Endothelial cell of umbilical vein (primary cell): Measurements from ENCODE around the gene NAP1L1. TPM values are rescaled to one million over a fixed set of nuclear protein-coding genes. Genes with fewer than 3 reads are reported as not detected.

Experiments used
- BruUV-seq: library from RNA; stranded (reverse); fragments of 400-500 nt; replicated peaks from 2 replicates; lab custom pipeline; 2021; lab: Mats Ljungman, UMichigan
- CTCF ChIA-PET: fragments of 300-600, 350-600 bp; sonication (Branson Sonifier 250); formaldehyde crosslinking; loops from one replicate; lab custom pipeline; 2021; ENCODE audit warnings: antibody characterized with exemption, inconsistent platforms; lab: Charles Lee
- POLR2A ChIA-PET: fragments of 300-600, 350-600 bp; sonication (Branson Sonifier 250); formaldehyde crosslinking; loops from one replicate; lab custom pipeline; 2021; ENCODE audit warnings: antibody characterized with exemption, inconsistent platforms; lab: Charles Lee
- DNase-seq: peaks from one replicate; pipeline ENCODE4 v3.0.0-alpha.2; 2011; ENCODE audit warnings: low read depth, low spot score
- FAIRE-seq: peaks from 2 replicates; lab custom pipeline; 2011; peaks lifted over from hg19 to GRCh38; lab: Jason Lieb, UNC
- H2AFZ ChIP-seq: 2 replicates; pipeline ENCODE4 v1.6.0; 2012; ENCODE audit warnings: low read depth, low read length, control low read depth, inconsistent platforms
- H3K27ac ChIP-seq: 2 replicates; pipeline ENCODE4 v1.5.1; 2011; ENCODE audit warnings: low read depth, mild to moderate bottlenecking, control low read depth, low read length, moderate library complexity; ENCODE audit not compliant: insufficient read depth
- H3K27me3 ChIP-seq, 2 experiments: 2 replicates each; pipeline versions ENCODE4 v1.6.0 to v1.6.1; 2011; ENCODE audit warnings: low read length in 2 of 2, mixed read lengths in 1 of 2; ENCODE audit not compliant: control insufficient read depth in 2 of 2, insufficient read depth in 2 of 2
- H3K36me3 ChIP-seq, 2 experiments: 2 replicates in 1 of 2; 3 replicates in 1 of 2; pipeline ENCODE4 v1.5.1; 2011; ENCODE audit warnings: low read length in 2 of 2, mild to moderate bottlenecking in 1 of 2, moderate library complexity in 1 of 2; ENCODE audit not compliant: control insufficient read depth in 2 of 2, insufficient read depth in 2 of 2; ENCODE audit errors: extremely low read depth in 1 of 2
- H3K4me1 ChIP-seq: 3 replicates; pipeline ENCODE4 v1.5.1; 2011; ENCODE audit warnings: mild to moderate bottlenecking, low read length; ENCODE audit not compliant: control insufficient read depth, insufficient read depth; ENCODE audit errors: extremely low read depth
- H3K4me2 ChIP-seq: 2 replicates; pipeline ENCODE4 v1.6.1; 2011; ENCODE audit warnings: low read length, control low read depth, mixed read lengths; ENCODE audit not compliant: insufficient read depth
- H3K4me3 ChIP-seq, 3 experiments: fragments of 200-600 bp in 1 of 3; sonication (generic), shearing (Covaris generic) in 1 of 3; replicated peaks in 1 of 3; 2 replicates each; pipeline ENCODE4 v1.5.1; 2011 to 2016; ENCODE audit warnings: control low read depth in 3 of 3, low read length in 3 of 3, mild to moderate bottlenecking in 2 of 3, inconsistent platforms in 1 of 3, low read depth in 1 of 3, moderate library complexity in 1 of 3; ENCODE audit not compliant: insufficient read depth in 1 of 3
- H3K79me2 ChIP-seq: 2 replicates; pipeline ENCODE4 v1.6.0; 2012; ENCODE audit warnings: low read length, inconsistent platforms; ENCODE audit not compliant: control insufficient read depth, insufficient read depth
- H3K9ac ChIP-seq: replicated peaks from 2 replicates; pipeline ENCODE3; 2011; ENCODE audit warnings: low read length, control low read depth; ENCODE audit not compliant: insufficient read depth; ENCODE audit errors: extremely low read depth
- H3K9me1 ChIP-seq: replicated peaks from 3 replicates; pipeline ENCODE4 v1.6.0; 2011; ENCODE audit warnings: mild to moderate bottlenecking, low read length; ENCODE audit not compliant: control insufficient read depth, insufficient read depth; ENCODE audit errors: extremely low read depth
- H3K9me3 ChIP-seq: replicated peaks from 2 replicates; pipeline ENCODE4 v1.5.1; 2012; ENCODE audit warnings: low read length, inconsistent platforms; ENCODE audit not compliant: control insufficient read depth, insufficient read depth
- H4K20me1 ChIP-seq: replicated peaks from 2 replicates; pipeline ENCODE3; 2011; ENCODE audit warnings: mild to moderate bottlenecking, low read length; ENCODE audit not compliant: control insufficient read depth, insufficient read depth; ENCODE audit errors: extremely low read depth
- EZH2 ChIP-seq: IDR thresholded peaks from 2 replicates; pipeline ENCODE4 v1.6.1; 2012; ENCODE audit warnings: borderline replicate concordance, low read depth, mild to moderate bottlenecking, moderate library complexity, low read length, inconsistent platforms; ENCODE audit not compliant: severe bottlenecking
- FOS ChIP-seq: IDR thresholded peaks from 2 replicates; pipeline ENCODE4 v1.6.1; 2011; ENCODE audit warnings: mild to moderate bottlenecking, low read length, moderate library complexity, borderline replicate concordance; ENCODE audit not compliant: insufficient read depth
- GATA2 ChIP-seq: IDR thresholded peaks from 2 replicates; pipeline ENCODE4 v1.7.0; 2011; ENCODE audit warnings: low read depth, mild to moderate bottlenecking, moderate library complexity, mixed read lengths, low read length; ENCODE audit not compliant: insufficient read length, insufficient read depth
- JUN ChIP-seq: IDR thresholded peaks from 2 replicates; pipeline ENCODE4 v1.6.1; 2011; ENCODE audit warnings: borderline replicate concordance, low read depth; ENCODE audit not compliant: insufficient read length, insufficient read depth
- MYC ChIP-seq: IDR thresholded peaks from one replicate; pipeline ENCODE4 v1.6.1; 2011; ENCODE audit warnings: mild to moderate bottlenecking, low read depth, low read length
- POLR2A ChIP-seq: IDR thresholded peaks from 2 replicates; pipeline ENCODE4 v1.6.1; 2012; ENCODE audit warnings: low read depth, mild to moderate bottlenecking, control low read depth, low read length
- POLR2AphosphoS5 ChIP-seq: IDR thresholded peaks from 2 replicates; pipeline ENCODE4 v1.6.1; 2012; ENCODE audit warnings: low read depth, mild to moderate bottlenecking, control low read depth, low read length, moderate library complexity; ENCODE audit not compliant: insufficient read depth
- dilution Hi-C: fragments of 300-500 bp; cut with MboI; formaldehyde crosslinking; loops from one replicate; pipeline ENCODE4 v1.15.0; 2019; ENCODE audit warnings: low sequenced_read_pairs; ENCODE audit not compliant: extremely low pct_ligation_motif_present
- intact Hi-C: fragments of 100-400 bp; cut with micrococcal nuclease; formaldehyde crosslinking; loops from one replicate; pipeline ENCODE4 v1.10.0; 2022
- polyA plus RNA-seq, 4 experiments: library from polyadenylated mRNA; depleted of rRNA in 3 of 4; stranded (reverse) in 3 of 4; unstranded in 1 of 4; fragments of >200 nt; gene quantifications; 2 replicates each; pipeline versions ENCODE4 v1.2.1 to v1.2.3, GENCODE V29; 2011 to 2012; ENCODE audit warnings: missing spikeins in 1 of 4
- total RNA-seq: library from RNA; stranded (reverse); gene quantifications from 2 replicates; pipeline ENCODE4 v1.2.3, GENCODE V29; 2021
- TF ChIP-seq, protein P1 (sequence below), 2 donors: IDR thresholded peaks; 1 replicate in 1 of 2; 2 replicates in 1 of 2; pipeline ENCODE4 v1.5.1; 2011; ENCODE audit warnings: low read length in 2 of 2, mild to moderate bottlenecking in 2 of 2, moderate library complexity in 2 of 2, control low read depth in 1 of 2, inconsistent platforms in 1 of 2, low read depth in 1 of 2; ENCODE audit not compliant: insufficient read depth in 1 of 2; ENCODE audit errors: extremely low read depth in 1 of 2
- TF ChIP-seq, protein P2 (sequence below): IDR thresholded peaks from 2 replicates; pipeline ENCODE4 v1.6.1; 2011; ENCODE audit not compliant: insufficient read depth, insufficient read length

Gene NAP1L1
- total and polyA plus RNA-seq, 2 donors (not counting 3 experiments of a cell fraction or from before 2014, with no cell fraction given), result 127 to 649 TPM

DNA sequence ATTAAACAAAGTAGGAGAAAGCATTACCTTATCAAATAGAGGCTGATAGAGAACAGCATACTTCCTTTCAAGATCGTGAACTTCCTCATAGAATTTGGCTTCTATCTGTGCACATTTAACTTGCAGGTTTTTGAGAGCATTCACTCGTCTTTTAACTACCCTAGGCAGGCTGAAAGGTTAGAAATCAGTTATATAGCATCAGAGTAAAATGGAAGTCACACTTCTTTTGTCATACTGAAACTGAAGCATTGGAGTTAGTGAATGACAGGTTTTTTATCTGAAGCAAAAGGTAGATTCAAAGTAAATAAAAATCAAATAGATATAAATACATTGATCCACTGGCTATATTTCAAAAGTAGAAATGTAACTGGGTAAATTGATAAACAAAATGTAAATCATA, 24.4 kb downstream of the NAP1L1 start:
- Histone ChIP-seq H3K4me1 (no peaks in the 10 kb centered on the region), H2AFZ (no peak overlapping the region), H4K20me1 (peaks cover 6% of the 10 kb centered on the region), H3K9me1 (no peaks in the 10 kb centered on the region), H3K27ac (no peak overlapping the region), H3K36me3 (peaks cover 13 to 44% of the 10 kb centered on the region in 2 experiments), H3K4me3 (no peak overlapping the region), H3K27me3 (no peaks in the 10 kb centered on the region), H3K9ac (no peak overlapping the region), H3K79me2 (peaks cover 66% of the 10 kb centered on the region), H3K4me2 (no peak overlapping the region), H3K9me3 (no peaks in the 10 kb centered on the region)
- DNase-seq (no peak), FAIRE-seq (no peak)
- dilution Hi-C loops, result no loop called here
- no TSS peak for BruUV-seq
- POLR2A ChIA-PET, result no interaction called here
- TF ChIP-seq, protein P1, sequence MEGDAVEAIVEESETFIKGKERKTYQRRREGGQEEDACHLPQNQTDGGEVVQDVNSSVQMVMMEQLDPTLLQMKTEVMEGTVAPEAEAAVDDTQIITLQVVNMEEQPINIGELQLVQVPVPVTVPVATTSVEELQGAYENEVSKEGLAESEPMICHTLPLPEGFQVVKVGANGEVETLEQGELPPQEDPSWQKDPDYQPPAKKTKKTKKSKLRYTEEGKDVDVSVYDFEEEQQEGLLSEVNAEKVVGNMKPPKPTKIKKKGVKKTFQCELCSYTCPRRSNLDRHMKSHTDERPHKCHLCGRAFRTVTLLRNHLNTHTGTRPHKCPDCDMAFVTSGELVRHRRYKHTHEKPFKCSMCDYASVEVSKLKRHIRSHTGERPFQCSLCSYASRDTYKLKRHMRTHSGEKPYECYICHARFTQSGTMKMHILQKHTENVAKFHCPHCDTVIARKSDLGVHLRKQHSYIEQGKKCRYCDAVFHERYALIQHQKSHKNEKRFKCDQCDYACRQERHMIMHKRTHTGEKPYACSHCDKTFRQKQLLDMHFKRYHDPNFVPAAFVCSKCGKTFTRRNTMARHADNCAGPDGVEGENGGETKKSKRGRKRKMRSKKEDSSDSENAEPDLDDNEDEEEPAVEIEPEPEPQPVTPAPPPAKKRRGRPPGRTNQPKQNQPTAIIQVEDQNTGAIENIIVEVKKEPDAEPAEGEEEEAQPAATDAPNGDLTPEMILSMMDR (IDR thresholded peaks at IDR 0.05; ENCODE audit: extremely low read depth in 1 of 2, insufficient read depth in 1 of 2, low read depth in 1 of 2, low read length in 2 of 2), result no peak
- TF ChIP-seq EZH2 (no peak), MYC (no peak), POLR2A (no peak), JUN (no peak), GATA2 (no peak), POLR2AphosphoS5 (no peak), FOS (no peak)
- TF ChIP-seq, protein P2, sequence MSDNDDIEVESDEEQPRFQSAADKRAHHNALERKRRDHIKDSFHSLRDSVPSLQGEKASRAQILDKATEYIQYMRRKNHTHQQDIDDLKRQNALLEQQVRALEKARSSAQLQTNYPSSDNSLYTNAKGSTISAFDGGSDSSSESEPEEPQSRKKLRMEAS, result no peak
- intact Hi-C loops, result no loop called here
- CTCF ChIA-PET, result interaction anchor here (0.6 kb wide), 1 partner anchor 521 kb away, joined by 3 read pairs; no protein-coding TSS in a partner anchor
